Natural killer cell (primary cell): ENCODE measurements around the gene SH2D2A. TPM values are rescaled to one million over a fixed set of nuclear protein-coding genes. Genes with fewer than 3 reads are reported as not detected.

Experiments
- ATAC-seq, 3 donors: fragments of 150-1000 bp in 2 of 3; fragments of 200-7000 bp in 1 of 3; cut with Tn5 transposase; 1 replicate in 1 of 3; 2 replicates in 2 of 3; pipeline ENCODE4 v1.10.0; 2021; ENCODE audit warnings: mild to moderate bottlenecking in 2 of 3, moderate library complexity in 2 of 3
- DNase-seq, 2 donors: peaks; one replicate each; pipeline versions ENCODE4 v3.0.0 to v3.0.0-alpha.2; 2013 to 2021; ENCODE audit warnings: mixed read lengths in 1 of 2
- H3K27ac ChIP-seq: one replicate; pipeline ENCODE4 v1.5.1; 2013; ENCODE audit warnings: mild to moderate bottlenecking, low read length
- H3K27me3 ChIP-seq: one replicate; pipeline ENCODE4 v1.6.1; 2013; ENCODE audit warnings: low read length; ENCODE audit not compliant: control insufficient read depth, insufficient read depth
- H3K36me3 ChIP-seq: one replicate; pipeline ENCODE4 v1.6.1; 2013; ENCODE audit warnings: low read length; ENCODE audit not compliant: control insufficient read depth, insufficient read depth
- H3K4me1 ChIP-seq: one replicate; pipeline ENCODE4 v1.6.1; 2013; ENCODE audit warnings: low read length; ENCODE audit not compliant: control insufficient read depth, insufficient read depth
- H3K4me3 ChIP-seq: one replicate; pipeline ENCODE4 v1.5.1; 2013; ENCODE audit warnings: low read length
- H3K9me3 ChIP-seq: one replicate; pipeline ENCODE4 v1.6.1; 2013; ENCODE audit warnings: low read length; ENCODE audit not compliant: control insufficient read depth, insufficient read depth
- H3K27ac Mint-ChIP-seq, 2 donors: one replicate each; pipeline ENCODE4 v1.8.0; 2022; ENCODE audit warnings: mild to moderate bottlenecking in 2 of 2, mixed read lengths in 2 of 2, moderate library complexity in 1 of 2
- H3K27me3 Mint-ChIP-seq, 2 donors: one replicate each; pipeline ENCODE4 v1.8.0; 2022; ENCODE audit warnings: low read depth in 2 of 2, mixed read lengths in 2 of 2
- H3K36me3 Mint-ChIP-seq: one replicate; pipeline ENCODE4 v1.8.0; 2022; ENCODE audit warnings: mixed read lengths
- H3K4me1 Mint-ChIP-seq, 2 donors: one replicate each; pipeline ENCODE4 v1.8.0; 2022; ENCODE audit warnings: mixed read lengths in 2 of 2
- H3K4me3 Mint-ChIP-seq: one replicate; pipeline ENCODE4 v1.8.0; 2022; ENCODE audit warnings: mild to moderate bottlenecking, moderate library complexity, mixed read lengths
- H3K9me3 Mint-ChIP-seq, 2 donors: one replicate each; pipeline ENCODE4 v1.8.0; 2022; ENCODE audit warnings: mixed read lengths in 2 of 2
- CTCF ChIP-seq: fragments of 200-600 bp; IDR thresholded peaks from one replicate; pipeline ENCODE4 v1.8.0; 2022; ENCODE audit warnings: antibody characterized with exemption
- WGBS: methylation state at CpG from one replicate; pipeline ENCODE4 v1.1.7; 2013; ENCODE audit warnings: missing lambda C conversion rate; ENCODE audit not compliant: insufficient coverage; 5-methylcytosine and 5-hydroxymethylcytosine counted together
- intact Hi-C: fragments of 100-400 bp; cut with micrococcal nuclease; formaldehyde crosslinking; loops from one replicate; pipeline ENCODE4 v1.14.2; 2022
- total RNA-seq, 4 donors: library from RNA; stranded (reverse); fragments of 120-200 nt in 1 of 4; gene quantifications; one replicate each; pipeline versions ENCODE4 v1.2.3 to v1.2.4, GENCODE V29; 2013 to 2022

The SH2D2A gene
- total RNA-seq, 3 donors from 2014 or later (not counting 1 experiment from before 2014, with no cell fraction given): 155 to 324 (median 312) TPM

- Mint-ChIP-seq H3K9me3 (no peaks in the 10 kb centered on the region), H3K36me3 (no peaks in the 10 kb centered on the region), H3K4me1 (peaks cover 9 to 20% of the 10 kb centered on the region in 2 donors), H3K27ac (no peak overlapping the region), H3K4me3 (no peak overlapping the region), H3K27me3 (peaks cover 24 to 34% of the 10 kb centered on the region in 2 donors)
- ATAC-seq (no peak), DNase-seq (no peak)
- H3K4me3 ChIP-seq: no peak overlapping the region
- H3K27ac ChIP-seq: no peak overlapping the region
- TF ChIP-seq CTCF: no peak
- H3K27me3 ChIP-seq: peaks cover 22% of the 10 kb centered on the region
- intact Hi-C loops: no loop called here
- peaks cover 27% of the 10 kb centered on the region for H3K4me1 ChIP-seq
- H3K36me3 ChIP-seq: no peaks in the 10 kb centered on the region
- 93% methylated on average over 4 of the region's 4 CpGs for WGBS
- H3K9me3 ChIP-seq: no peaks in the 10 kb centered on the region
Observed at GRCh38 chr1:156864796-156865195, 48.1 kb upstream of the SH2D2A start.

GRCh38 chr1:156863631-156864030, 47.0 kb upstream of the SH2D2A start:
- Histone ChIP-seq H3K27ac (no peak overlapping the region), H3K36me3 (no peaks in the 10 kb centered on the region), H3K9me3 (no peaks in the 10 kb centered on the region), H3K4me3 (no peak overlapping the region), H3K27me3 (peaks cover 32% of the 10 kb centered on the region), H3K4me1 (peaks cover 35% of the 10 kb centered on the region)
- Mint-ChIP-seq H3K4me1 (peaks cover 12 to 28% of the 10 kb centered on the region in 2 donors), H3K36me3 (no peaks in the 10 kb centered on the region), H3K9me3 (no peaks in the 10 kb centered on the region), H3K4me3 (no peak overlapping the region), H3K27me3 (peaks cover 28 to 37% of the 10 kb centered on the region in 2 donors), H3K27ac (no peak overlapping the region)
- DNase-seq: no peak
- WGBS: 88% methylated on average over 7 of the region's 7 CpGs
- intact Hi-C loops: no loop called here
- ATAC-seq: no peak
- no peak for TF ChIP-seq CTCF

GRCh38 chr1:156862997-156863599, 46.5 kb upstream of the SH2D2A start:
- Mint-ChIP-seq H3K27ac (no peak overlapping the region), H3K36me3 (no peaks in the 10 kb centered on the region), H3K4me1 (peaks cover 12 to 31% of the 10 kb centered on the region in 2 donors), H3K4me3 (no peak overlapping the region), H3K27me3 (peaks cover 33 to 42% of the 10 kb centered on the region in 2 donors), H3K9me3 (no peaks in the 10 kb centered on the region)
- 69% methylated on average over 10 of the region's 10 CpGs for WGBS
- H3K27me3 ChIP-seq: peaks cover 36% of the 10 kb centered on the region
- H3K4me3 ChIP-seq: no peak overlapping the region
- TF ChIP-seq CTCF: no peak
- H3K9me3 ChIP-seq: no peaks in the 10 kb centered on the region
- intact Hi-C loops: no loop called here
- no peak overlapping the region for H3K27ac ChIP-seq
- H3K36me3 ChIP-seq: no peaks in the 10 kb centered on the region
- ATAC-seq: no peak
- H3K4me1 ChIP-seq: peaks cover 35% of the 10 kb centered on the region
- no peak for DNase-seq

GRCh38 chr1:156862584-156862983, 45.9 kb upstream of the SH2D2A start:
- no peak overlapping the region for H3K4me3 Mint-ChIP-seq

More at GRCh38 chr1:156862584-156862983, 45.9 kb upstream of the SH2D2A start:
- peaks cover 38 to 48% of the 10 kb centered on the region in 2 donors for H3K27me3 Mint-ChIP-seq
- intact Hi-C loops: no loop called here
- ATAC-seq: no peak
- Histone ChIP-seq H3K4me1 (peaks cover 35% of the 10 kb centered on the region), H3K9me3 (no peaks in the 10 kb centered on the region), H3K4me3 (no peak overlapping the region), H3K36me3 (no peaks in the 10 kb centered on the region), H3K27me3 (peaks cover 39% of the 10 kb centered on the region), H3K27ac (no peak overlapping the region)
- no peak for DNase-seq
- peaks cover 12 to 31% of the 10 kb centered on the region in 2 donors for H3K4me1 Mint-ChIP-seq
- no peaks in the 10 kb centered on the region for H3K36me3 Mint-ChIP-seq
- no peak for TF ChIP-seq CTCF
- WGBS: 95% methylated on average over 5 of the region's 6 CpGs
- H3K9me3 Mint-ChIP-seq: no peaks in the 10 kb centered on the region
- H3K27ac Mint-ChIP-seq: no peak overlapping the region
